HCT116 (cell line): Measurements from ENCODE around the gene ASIC1.

ENCODE experiments used
- CTCF ChIP-seq, 3 experiments: fragments of 200-600 bp in 1 of 3; sonication (generic) in 1 of 3; IDR thresholded peaks in 2 of 3; conservative IDR thresholded peaks in 1 of 3; 2 replicates each; pipeline ENCODE4 v1.5.1; 2012 to 2017; ENCODE audit warnings: low read depth in 2 of 3, low read length in 2 of 3, antibody characterized with exemption in 1 of 3, borderline replicate concordance in 1 of 3, control low read depth in 1 of 3, mild to moderate bottlenecking in 1 of 3, mixed read lengths in 1 of 3, mixed run types in 1 of 3, moderate library complexity in 1 of 3; ENCODE audit not compliant: insufficient read depth in 1 of 3
- EZH2 ChIP-seq: fragments of 200-600 bp; sonication (generic); IDR thresholded peaks from 2 replicates; pipeline ENCODE4 v1.6.1; 2017; ENCODE audit warnings: antibody characterized with exemption, mixed run types
- EZH2phosphoT487 ChIP-seq: fragments of 200-600 bp; IDR thresholded peaks from 2 replicates; pipeline ENCODE4 v1.6.1; 2018; ENCODE audit warnings: antibody characterized with exemption, borderline replicate concordance
- JUND ChIP-seq: IDR thresholded peaks from 2 replicates; pipeline ENCODE4 v1.6.1; 2012
- MAX ChIP-seq: IDR thresholded peaks from 2 replicates; pipeline ENCODE4 v1.6.1; 2012
- POLR2A ChIP-seq: IDR thresholded peaks from 2 replicates; pipeline ENCODE4 v1.7.0; 2011; ENCODE audit warnings: borderline replicate concordance; ENCODE audit not compliant: insufficient read depth, insufficient read length; ENCODE audit errors: extremely low read depth
- POLR2AphosphoS5 ChIP-seq: IDR thresholded peaks from 2 replicates; pipeline ENCODE4 v1.6.1; 2011; ENCODE audit warnings: mild to moderate bottlenecking, low read depth, low read length, moderate library complexity
- RAD21 ChIP-seq: IDR thresholded peaks from 2 replicates; pipeline ENCODE4 v1.6.1; 2012; ENCODE audit warnings: low read depth, mild to moderate bottlenecking
- REST ChIP-seq: IDR thresholded peaks from 2 replicates; pipeline ENCODE4 v1.6.1; 2012; ENCODE audit warnings: low read depth
- SIN3A ChIP-seq: IDR thresholded peaks from 2 replicates; pipeline ENCODE4 v1.6.1; 2012; ENCODE audit warnings: low read depth
- SRF ChIP-seq: IDR thresholded peaks from 2 replicates; pipeline ENCODE4 v1.6.1; 2012; ENCODE audit warnings: low read depth
- YY1 ChIP-seq: IDR thresholded peaks from 2 replicates; pipeline ENCODE4 v1.6.1; 2011; ENCODE audit warnings: low read length, low read depth, moderate library complexity, mild to moderate bottlenecking; ENCODE audit not compliant: insufficient replicate concordance; ENCODE audit errors: extremely low read depth
- ZBTB33 ChIP-seq: IDR thresholded peaks from 2 replicates; pipeline ENCODE4 v1.6.1; 2011; ENCODE audit warnings: mild to moderate bottlenecking, low read length, moderate library complexity; ENCODE audit not compliant: insufficient replicate concordance; ENCODE audit errors: extremely low read depth

GRCh38 chr12:50050119-50050385 lies 7.3 kb upstream of the ASIC1 start:
- TF ChIP-seq CTCF (IDR thresholded peaks at IDR 0.05 in 2 of 3, conservative IDR thresholded peaks at IDR 0.05 in 1 of 3; ENCODE audit: borderline replicate concordance in 1 of 3, insufficient read depth in 1 of 3, low read depth in 2 of 3, low read length in 2 of 3): no peak
- TF ChIP-seq ZBTB33: no peak
- no peak for TF ChIP-seq MAX
- no peak for TF ChIP-seq SRF
- TF ChIP-seq POLR2A: no peak
- no peak for TF ChIP-seq YY1
- no peak for TF ChIP-seq REST
- TF ChIP-seq SIN3A: no peak
- no peak for TF ChIP-seq EZH2phosphoT487
- TF ChIP-seq EZH2: no peak
- no peak for TF ChIP-seq POLR2AphosphoS5
- no peak for TF ChIP-seq JUND
- no peak for TF ChIP-seq RAD21
